Heart left ventricle (tissue), 16 donors: ENCODE measurements around the gene PI4KA. TPM values are rescaled to one million over a fixed set of nuclear protein-coding genes. Genes with fewer than 3 reads are reported as not detected.

Experiments
- ATAC-seq, 4 donors: fragments of 200-7000 bp; cut with Tn5 transposase; one replicate each; pipeline ENCODE4 v1.9.1; 2020 to 2022; ENCODE audit warnings: moderate library complexity in 4 of 4, mild to moderate bottlenecking in 3 of 4, moderate number of reproducible peaks in 1 of 4
- DNase-seq, 5 donors: peaks; one replicate each; pipeline ENCODE4 v3.0.0-alpha.2; 2020
- H3K27ac ChIP-seq, 12 donors: fragments of 200-600 bp; sonication (generic) in 4 of 12; one replicate each; pipeline versions ENCODE4 v1.5.0 to v1.8.0; 2016 to 2022; ENCODE audit warnings: mild to moderate bottlenecking in 2 of 12
- H3K27me3 ChIP-seq, 9 donors: fragments of 200-600 bp; sonication (generic) in 2 of 9; one replicate each; pipeline versions ENCODE4 v1.5.1 to v1.8.0; 2016 to 2022; ENCODE audit warnings: mild to moderate bottlenecking in 3 of 9
- H3K36me3 ChIP-seq, 9 donors: fragments of 200-600 bp; sonication (generic) in 2 of 9; one replicate each; pipeline versions ENCODE4 v1.5.0 to v1.8.0; 2018 to 2022; ENCODE audit warnings: mild to moderate bottlenecking in 2 of 9
- H3K4me1 ChIP-seq, 12 donors: fragments of 200-600 bp; sonication (generic) in 4 of 12; one replicate each; pipeline versions ENCODE4 v1.5.0 to v1.8.0; 2016 to 2022; ENCODE audit warnings: mild to moderate bottlenecking in 3 of 12
- H3K4me3 ChIP-seq, 12 donors: fragments of 200-600 bp; sonication (generic) in 4 of 12; one replicate each; pipeline versions ENCODE4 v1.5.0 to v1.8.0; 2017 to 2022; ENCODE audit warnings: mild to moderate bottlenecking in 9 of 12, moderate library complexity in 4 of 12
- H3K9me3 ChIP-seq, 12 donors: fragments of 200-600 bp; sonication (generic) in 4 of 12; one replicate each; pipeline versions ENCODE4 v1.5.0 to v1.8.0; 2016 to 2022; ENCODE audit warnings: mild to moderate bottlenecking in 1 of 12
- POLR2A ChIP-seq, 2 donors: fragments of 450-650 bp; IDR thresholded peaks; one replicate each; pipeline ENCODE4 v1.6.1; 2017; ENCODE audit warnings: antibody characterized with exemption in 2 of 2, mild to moderate bottlenecking in 2 of 2, moderate library complexity in 2 of 2
- WGBS, 4 donors: extraction: QIAGEN DNeasy Blood & Tissue Kit in 2 of 4; methylation state at CpG; one replicate each; pipeline versions ENCODE4 v1.1.5 to v1.1.7; 2013 to 2018; 5-methylcytosine and 5-hydroxymethylcytosine counted together
- intact Hi-C, 10 donors: fragments of 100-400 bp; cut with DNase I; formaldehyde crosslinking; loops; one replicate each; pipeline versions ENCODE4 v1.11.1 to v1.14.2; 2022
- polyA plus RNA-seq, 2 donors: library from polyadenylated mRNA; stranded (reverse); fragments of 200-250 nt; gene quantifications; one replicate each; pipeline ENCODE4 v1.2.3, GENCODE V29; 2013
- total RNA-seq, 9 donors: library from RNA; depleted of rRNA in 2 of 9; stranded (reverse); fragments of >200 nt in 2 of 9; fragmentation: NEBNext Ultra II Directional in 3 of 9; extraction: Animal tissue kit (Norgen Biotek cat#: 25700) in 3 of 9; gene quantifications; one replicate each; pipeline versions ENCODE4 v1.1.0 to v1.2.4, GENCODE V29; 2016 to 2023
- TF ChIP-seq, protein P1 (sequence below), 12 donors: fragments of 200-600 bp; sonication (generic) in 4 of 12; IDR thresholded peaks; one replicate each; pipeline versions ENCODE4 v1.5.0 to v1.8.0; 2018 to 2022; ENCODE audit warnings: antibody characterized with exemption in 12 of 12, mild to moderate bottlenecking in 5 of 12
- donor health status: ischemic (EF 13 %, LVEDD 7.1; RV severe dilation, severe dysfunction).
- donor health status: healthy with polysubstance abuse.
- donor health status: DM: no; HTN: yes; CAD: no.
- donor health status: DM: no; HTN: no; CAD: no.
- donor health status: ischemic (EF 25% LVEDD 6.9; RV normal size, moderate dysfunction).
- donor health status: ischemic (EF 25% LVEDD 5.7; RV mildly dilated, moderate dysfunction).
- donor health status: healthy.
- donor health status: DM: yes; HTN: yes; CAD: no.
- donor health status: ischemic (EF 35%, LVEDD 5.7; RV mildly dilated, moderate dysfunction).
- donor health status: nonischemic (EF 11% LVEDD 7.7; RV severe dilation, severe dysfunction).
- donor health status: DM: yes; HTN: yes; CAD: no.
- donor health status: PGD.
- donor health status: ischemic (EF 29% LVEDD 5.4; RV normal size, mild dysfunction).
- donor health status: nonischemic (EF 23%, LVEDD 6.1; RV moderate dilation, normal function).

PI4KA gene
- total and polyA plus RNA-seq, 11 donors = 20.6 to 66.4 (median 46.9) TPM

DNA sequence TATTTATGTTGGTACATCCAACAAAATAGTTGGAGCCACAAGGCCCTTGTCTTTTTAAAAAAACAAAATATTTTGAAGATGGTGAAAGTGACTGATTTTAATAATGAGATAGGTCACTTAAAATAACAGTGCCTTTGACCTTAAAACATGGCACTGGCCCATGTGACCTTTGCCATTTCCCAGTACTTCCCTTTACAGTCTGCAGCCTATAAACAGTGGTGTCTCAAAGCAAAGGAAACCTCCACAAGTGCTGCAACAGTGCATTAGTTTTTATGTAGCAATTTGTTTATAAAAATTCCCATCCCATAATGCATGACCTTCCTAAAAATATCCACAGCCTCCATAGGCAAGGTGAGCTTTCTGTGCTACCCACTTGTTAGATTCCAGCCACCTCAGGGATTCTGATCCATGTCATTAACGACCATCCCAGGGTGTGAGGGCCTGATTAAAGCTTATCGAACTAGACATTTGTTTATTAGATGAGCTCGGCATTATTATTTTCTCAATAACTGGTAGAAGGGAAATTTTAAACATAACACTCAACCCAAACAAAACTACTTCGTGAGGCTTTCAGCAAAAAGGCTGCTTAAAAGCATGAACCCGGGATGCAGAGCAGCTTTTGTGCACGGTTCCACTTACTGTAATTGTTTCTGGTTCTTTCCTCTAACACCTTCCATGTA lies 30.6 kb upstream of the PI4KA start:
- ATAC-seq = no peak
- H3K36me3 ChIP-seq = peaks cover 0 to 56% (median 44%) of the 10 kb centered on the region in 9 donors
- H3K4me1 ChIP-seq = peaks cover 0 to 25% (median 11%) of the 10 kb centered on the region in 12 donors
- no peak overlapping the region for H3K27ac ChIP-seq
- DNase-seq = no peak
- no peaks in the 10 kb centered on the region for H3K27me3 ChIP-seq
- no peaks in the 10 kb centered on the region for H3K9me3 ChIP-seq
- intact Hi-C loops = loop anchor here in 3 of 10 donors (10.0 kb wide), 3 partner anchors 46 to 126 kb away; partner anchors contain the start of genes AIFM3 (in 2 of the 3) and P2RX6 (in 1 of the 3)
- no peak overlapping the region for H3K4me3 ChIP-seq
- 79 to 90% (median 82%) methylated on average over 6 of the region's 6 CpGs for WGBS, 4 donors
- TF ChIP-seq, protein P1, sequence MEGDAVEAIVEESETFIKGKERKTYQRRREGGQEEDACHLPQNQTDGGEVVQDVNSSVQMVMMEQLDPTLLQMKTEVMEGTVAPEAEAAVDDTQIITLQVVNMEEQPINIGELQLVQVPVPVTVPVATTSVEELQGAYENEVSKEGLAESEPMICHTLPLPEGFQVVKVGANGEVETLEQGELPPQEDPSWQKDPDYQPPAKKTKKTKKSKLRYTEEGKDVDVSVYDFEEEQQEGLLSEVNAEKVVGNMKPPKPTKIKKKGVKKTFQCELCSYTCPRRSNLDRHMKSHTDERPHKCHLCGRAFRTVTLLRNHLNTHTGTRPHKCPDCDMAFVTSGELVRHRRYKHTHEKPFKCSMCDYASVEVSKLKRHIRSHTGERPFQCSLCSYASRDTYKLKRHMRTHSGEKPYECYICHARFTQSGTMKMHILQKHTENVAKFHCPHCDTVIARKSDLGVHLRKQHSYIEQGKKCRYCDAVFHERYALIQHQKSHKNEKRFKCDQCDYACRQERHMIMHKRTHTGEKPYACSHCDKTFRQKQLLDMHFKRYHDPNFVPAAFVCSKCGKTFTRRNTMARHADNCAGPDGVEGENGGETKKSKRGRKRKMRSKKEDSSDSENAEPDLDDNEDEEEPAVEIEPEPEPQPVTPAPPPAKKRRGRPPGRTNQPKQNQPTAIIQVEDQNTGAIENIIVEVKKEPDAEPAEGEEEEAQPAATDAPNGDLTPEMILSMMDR (IDR thresholded peaks at IDR 0.05) = no peak
- no peak for TF ChIP-seq POLR2A (IDR thresholded peaks at IDR 0.05)

DNA sequence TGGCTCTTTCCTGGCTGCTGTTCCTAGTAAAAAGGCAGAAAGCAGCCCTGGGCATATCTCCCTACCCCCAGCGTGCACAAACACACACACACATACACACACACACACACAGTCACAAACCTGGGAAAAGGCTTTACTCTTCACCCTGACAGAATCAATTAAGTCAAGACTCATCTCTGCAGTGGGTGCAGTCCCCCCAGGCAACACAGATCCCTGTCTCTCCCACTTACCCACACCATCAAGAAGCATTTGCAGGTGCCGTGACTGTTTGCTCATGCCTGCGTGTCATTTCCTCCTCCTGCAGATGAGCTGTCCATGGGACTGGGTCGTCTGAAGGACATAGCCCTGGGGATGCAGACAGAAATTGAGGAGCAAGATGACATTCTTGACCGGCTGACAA lies 28.8 kb upstream of the PI4KA start:
- no peaks in the 10 kb centered on the region for H3K9me3 ChIP-seq
- intact Hi-C loops = loop anchor here in 3 of 10 donors (10.0 kb wide), 3 partner anchors 47 to 127 kb away; partner anchors contain the start of genes AIFM3 (in 2 of the 3) and P2RX6 (in 1 of the 3)
- H3K4me3 ChIP-seq = no peak overlapping the region
- TF ChIP-seq POLR2A (IDR thresholded peaks at IDR 0.05) = no peak
- TF ChIP-seq, protein P1 (IDR thresholded peaks at IDR 0.05) = no peak
- peaks cover 0 to 25% (median 11%) of the 10 kb centered on the region in 12 donors for H3K4me1 ChIP-seq
- no peak overlapping the region for H3K27ac ChIP-seq
- 80 to 86% (median 83%) methylated on average over 5 of the region's 5 CpGs for WGBS, 4 donors
- peaks cover 2 to 74% (median 61%) of the 10 kb centered on the region in 9 donors for H3K36me3 ChIP-seq
- DNase-seq (no peak), ATAC-seq (no peak)
- H3K27me3 ChIP-seq = no peaks in the 10 kb centered on the region

DNA sequence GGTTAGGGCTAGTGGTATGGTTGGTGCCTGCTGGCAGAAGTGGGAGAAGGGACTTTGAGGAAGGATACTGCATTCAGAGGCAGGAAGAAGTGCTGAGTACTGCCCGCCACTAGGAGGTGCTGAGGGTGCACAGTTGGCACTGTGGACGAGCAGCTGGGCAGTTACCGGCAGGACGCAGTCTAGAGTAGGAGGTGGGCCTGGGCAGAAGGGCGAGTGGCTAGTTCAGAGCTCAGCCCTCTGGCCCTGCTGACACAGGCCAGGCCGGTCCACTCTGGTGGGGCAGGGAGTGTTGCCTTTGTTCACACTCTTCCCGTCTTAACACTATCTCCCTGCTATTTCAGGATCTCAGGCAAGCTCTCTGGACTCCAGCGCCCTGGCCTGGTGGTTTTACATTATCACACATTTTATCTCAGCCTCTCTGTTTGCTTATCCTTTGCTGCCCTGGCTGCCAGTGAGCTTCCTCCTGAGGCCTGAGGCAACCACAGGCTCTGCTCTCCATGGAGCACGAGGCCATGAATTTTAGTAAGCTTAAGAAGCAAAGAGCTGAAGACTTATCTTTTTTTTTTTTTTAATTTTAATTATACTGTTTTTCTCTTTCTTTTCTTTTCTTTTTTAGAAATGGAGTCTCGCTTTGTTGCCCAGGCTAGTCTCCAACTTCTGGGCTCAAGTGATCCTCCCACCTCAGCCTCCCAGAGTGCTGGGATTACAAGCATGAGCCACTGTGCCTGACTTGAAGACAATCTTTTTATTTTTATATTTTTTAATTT lies 27.1 kb upstream of the PI4KA start:
- Histone ChIP-seq H3K27ac (peak overlapping the region; percentile 24 to 76 (median 72)), H3K4me1 (peaks cover 0 to 25% (median 11%) of the 10 kb centered on the region in 12 donors), H3K36me3 (peaks cover 2 to 89% (median 77%) of the 10 kb centered on the region in 9 donors), H3K4me3 (no peak overlapping the region), H3K9me3 (no peaks in the 10 kb centered on the region), H3K27me3 (no peaks in the 10 kb centered on the region)
- intact Hi-C loops = loop anchor here in 3 of 10 donors (10.0 kb wide), 3 partner anchors 49 to 129 kb away; partner anchors contain the start of genes AIFM3 (in 2 of the 3) and P2RX6 (in 1 of the 3)
- TF ChIP-seq, protein P1 (IDR thresholded peaks at IDR 0.05) = peak; percentile 63 to 89 (median 77)
- TF ChIP-seq POLR2A (IDR thresholded peaks at IDR 0.05) = no peak
- DNase-seq = peak; percentile 74 to 86 (median 81)
- 23 to 30% (median 28%) methylated on average over 10 of the region's 10 CpGs for WGBS, 4 donors
- ATAC-seq = peak; percentile 91 to 98 (median 97)
